ENCODE measurements around the gene EVA1C.
"Not testable (repeated sequence)": the region's sequence is repeated elsewhere in the genome, so short reads cannot be mapped to it uniquely, and the experiment has no call there.

EVA1C gene, protein sequence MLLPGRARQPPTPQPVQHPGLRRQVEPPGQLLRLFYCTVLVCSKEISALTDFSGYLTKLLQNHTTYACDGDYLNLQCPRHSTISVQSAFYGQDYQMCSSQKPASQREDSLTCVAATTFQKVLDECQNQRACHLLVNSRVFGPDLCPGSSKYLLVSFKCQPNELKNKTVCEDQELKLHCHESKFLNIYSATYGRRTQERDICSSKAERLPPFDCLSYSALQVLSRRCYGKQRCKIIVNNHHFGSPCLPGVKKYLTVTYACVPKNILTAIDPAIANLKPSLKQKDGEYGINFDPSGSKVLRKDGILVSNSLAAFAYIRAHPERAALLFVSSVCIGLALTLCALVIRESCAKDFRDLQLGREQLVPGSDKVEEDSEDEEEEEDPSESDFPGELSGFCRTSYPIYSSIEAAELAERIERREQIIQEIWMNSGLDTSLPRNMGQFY

DNA sequence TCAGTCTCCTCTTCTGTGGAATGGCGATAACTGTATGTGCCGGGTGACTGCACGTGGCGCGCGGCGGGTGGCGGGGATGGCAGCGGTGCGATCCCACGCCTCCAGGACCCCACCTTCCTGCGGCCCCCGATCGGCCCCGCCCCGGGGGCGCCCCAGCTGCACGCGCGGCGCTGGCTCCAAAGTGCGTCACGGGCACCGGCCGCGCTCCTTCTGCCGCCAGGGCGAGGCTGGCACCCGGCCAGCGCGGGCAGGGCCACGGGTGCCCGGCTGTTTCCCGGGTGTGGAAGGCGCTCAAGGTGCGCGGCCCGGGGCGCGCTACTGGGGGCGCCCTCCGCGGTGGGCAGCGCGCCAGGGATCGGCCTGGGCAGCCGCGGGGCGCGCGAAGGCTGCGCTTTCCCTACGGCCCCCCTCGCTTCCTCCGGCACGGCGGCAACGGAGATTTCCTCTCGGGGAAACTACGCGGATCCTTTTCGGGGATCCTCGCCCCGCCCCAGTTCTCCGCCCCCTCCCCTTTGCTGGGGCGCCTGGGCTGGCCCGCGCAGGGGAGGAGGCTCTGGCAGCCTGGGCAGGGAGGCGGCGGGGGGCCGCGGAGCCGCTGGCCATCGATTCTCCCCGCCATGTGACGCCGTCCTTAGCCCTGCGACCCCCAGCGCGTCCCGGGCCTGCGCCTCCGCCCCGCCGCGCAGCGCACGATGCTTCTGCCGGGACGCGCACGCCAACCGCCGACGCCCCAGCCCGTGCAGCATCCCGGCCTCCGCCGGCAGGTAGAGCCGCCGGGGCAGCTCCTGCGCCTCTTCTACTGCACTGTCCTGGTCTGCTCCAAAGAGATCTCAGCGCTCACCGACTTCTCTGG lies at the start of gene EVA1C:
Gene EVA1C, plus strand, starts transcription at position 545 of the 853 bp plus-strand sequence. Its CDS starts 148 bp downstream, at position 693.
- peak; percentile 40 to 57 for DNase-seq (ENCODE audit: low read depth in 2 of 2)

DNA sequence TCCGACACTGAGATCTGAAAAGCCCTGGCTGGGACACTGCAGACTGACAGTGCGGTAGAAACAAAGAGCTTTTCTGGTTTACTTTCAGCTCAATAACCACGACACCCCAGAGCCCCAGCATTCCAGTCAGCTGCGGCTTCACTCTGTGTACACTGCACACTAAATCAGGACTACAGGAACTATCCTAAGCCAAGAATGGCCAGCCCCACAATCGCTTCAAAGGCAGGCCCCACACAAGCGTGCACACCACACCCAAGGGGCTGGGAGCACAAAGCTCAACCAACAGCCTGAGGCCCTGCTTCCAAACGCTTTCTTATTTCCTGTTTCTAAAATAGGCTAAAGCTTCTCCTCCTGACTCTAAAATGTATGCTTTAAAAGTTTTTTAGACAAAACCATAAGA lies 48.1 kb upstream of the EVA1C start:
- DNase-seq (ENCODE audit: low read depth in 2 of 2), result no peak

DNA sequence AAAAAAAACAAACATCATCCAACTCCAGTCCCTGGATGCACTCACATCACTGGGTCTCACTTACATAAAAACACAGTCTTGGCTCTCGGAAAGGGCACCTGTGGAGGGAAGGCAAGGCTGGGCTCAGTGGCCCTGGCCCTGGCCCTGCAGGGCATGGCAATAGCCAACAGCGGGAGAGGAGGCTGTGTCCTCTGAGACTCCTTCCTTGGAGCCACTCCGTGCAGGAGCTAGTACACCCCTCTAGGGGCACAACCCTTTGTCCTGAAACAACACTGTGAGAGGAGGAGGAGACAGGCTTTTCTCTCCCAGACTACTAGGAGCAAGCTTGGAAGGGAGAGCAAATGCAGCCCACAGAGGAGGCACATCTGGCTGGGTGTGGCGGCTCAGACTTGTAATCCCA lies 47.7 kb upstream of the EVA1C start:
- no peak for DNase-seq (ENCODE audit: low read depth in 2 of 2)

DNA sequence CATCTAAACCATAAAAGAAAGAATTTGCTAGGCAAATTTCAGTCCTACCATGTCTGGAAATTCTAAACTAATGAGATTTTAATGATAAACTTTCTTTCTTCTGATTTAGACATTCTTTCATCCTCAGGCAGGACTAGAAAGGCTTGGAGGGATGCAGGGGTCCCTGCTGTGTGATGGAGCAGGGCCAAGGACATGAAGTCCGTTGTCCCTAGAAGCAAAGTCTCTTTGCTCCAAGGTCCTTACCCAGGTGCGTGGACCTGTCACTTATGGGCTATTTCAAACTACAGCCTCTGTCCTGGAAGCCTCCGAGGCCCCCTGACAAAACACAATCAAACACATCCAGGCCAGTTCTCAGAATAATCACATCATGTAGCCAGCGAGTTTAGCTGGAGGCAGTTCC lies 46.3 kb upstream of the EVA1C start:
- DNase-seq (ENCODE audit: low read depth in 2 of 2), result no peak

DNA sequence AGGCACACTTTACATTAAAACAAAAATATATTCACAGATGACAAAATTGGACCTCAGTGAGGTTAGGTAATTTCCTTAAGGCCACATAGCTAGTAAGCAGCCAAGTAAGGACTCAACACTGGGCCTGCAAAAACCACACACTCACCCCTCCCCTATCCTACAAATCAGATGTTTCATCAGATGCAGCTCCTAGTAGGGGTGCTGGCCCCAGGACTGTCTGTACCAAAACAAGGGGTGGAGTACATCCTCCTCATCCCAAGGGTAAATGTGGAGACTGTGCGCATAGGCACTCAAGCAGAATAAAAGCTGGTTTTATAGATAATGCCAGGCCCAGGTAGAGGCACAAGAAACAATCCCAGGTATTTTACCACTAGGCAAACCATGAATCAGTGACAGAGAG lies 45.3 kb upstream of the EVA1C start:
- DNase-seq (ENCODE audit: low read depth in 2 of 2), result no peak

DNA sequence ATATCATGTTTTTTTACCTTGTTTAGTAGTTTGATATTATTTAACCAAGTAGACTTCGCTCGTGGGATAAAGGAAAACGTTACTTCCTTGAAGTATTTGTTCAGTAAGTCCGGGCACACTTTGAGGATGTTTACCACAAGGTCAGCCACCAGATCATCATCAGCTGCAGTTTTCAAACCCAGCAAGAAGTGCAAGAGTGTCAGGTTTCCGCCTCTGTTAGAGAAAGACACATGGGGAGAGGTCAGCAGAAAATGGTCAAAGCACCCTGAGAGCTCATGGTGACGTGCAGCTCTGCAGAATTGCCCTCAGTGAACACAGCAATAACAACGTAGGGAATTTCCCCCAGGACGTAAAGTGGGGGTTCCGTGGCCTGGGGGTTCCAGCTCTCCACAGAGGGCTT lies 44.1 kb upstream of the EVA1C start:
- no peak for DNase-seq (ENCODE audit: low read depth in 2 of 2)

DNA sequence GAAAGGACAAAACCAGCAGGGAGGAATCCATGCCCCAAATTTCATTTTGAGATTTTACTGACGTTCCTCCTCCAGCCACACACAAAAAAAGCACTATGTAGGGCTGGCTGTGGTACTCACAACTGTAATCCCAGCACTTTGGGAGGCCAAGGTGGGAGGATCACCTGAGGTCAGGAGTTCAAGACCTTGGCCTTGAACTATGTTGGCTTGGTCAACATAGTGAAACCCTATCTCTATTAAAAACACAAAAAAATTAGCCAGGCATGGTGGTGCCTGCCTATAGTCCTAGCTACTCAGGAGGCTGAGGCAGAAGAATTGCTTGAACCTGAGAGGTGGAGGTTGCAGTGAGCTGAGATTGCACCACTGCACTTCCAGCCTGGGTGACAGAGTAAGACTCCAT lies 43.5 kb upstream of the EVA1C start:
- not testable (repeated sequence) for DNase-seq (ENCODE audit: low read depth in 2 of 2)

DNA sequence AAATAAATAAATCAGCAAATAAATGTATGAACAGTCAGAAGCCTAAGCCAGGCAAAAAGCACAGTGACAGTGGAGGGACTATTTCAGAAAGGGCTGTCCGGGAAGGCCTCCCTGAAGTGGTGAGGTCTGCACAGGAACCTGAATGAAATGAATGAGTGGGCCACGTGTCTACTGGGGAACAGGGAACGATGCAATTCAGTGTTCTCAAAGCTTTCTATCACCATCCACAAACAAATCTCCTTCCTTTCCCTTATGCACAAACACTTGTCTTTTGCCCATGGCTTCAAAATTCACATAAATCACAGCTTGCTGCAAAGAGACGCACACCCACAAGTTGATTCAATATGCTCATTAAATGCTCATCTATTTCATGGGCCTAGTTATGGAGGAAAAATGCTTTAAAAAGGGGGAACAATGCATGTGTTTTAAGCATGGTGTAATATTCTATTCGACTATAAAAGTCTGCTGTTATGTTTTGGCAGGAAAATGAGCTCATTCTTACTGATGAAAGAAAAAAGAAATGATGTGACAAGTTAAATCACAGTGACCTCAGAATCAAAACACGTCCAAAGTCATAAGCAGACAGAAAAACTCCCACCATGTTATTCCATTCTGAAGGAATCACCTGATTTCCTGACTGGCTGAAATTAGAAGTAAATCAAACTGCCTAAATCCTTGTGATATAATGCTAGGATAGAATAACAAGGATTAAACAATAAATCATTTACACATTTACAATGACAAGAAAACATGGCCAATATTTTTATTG lies 41.3 kb upstream of the EVA1C start:
- no peak for DNase-seq (ENCODE audit: low read depth in 2 of 2)

DNA sequence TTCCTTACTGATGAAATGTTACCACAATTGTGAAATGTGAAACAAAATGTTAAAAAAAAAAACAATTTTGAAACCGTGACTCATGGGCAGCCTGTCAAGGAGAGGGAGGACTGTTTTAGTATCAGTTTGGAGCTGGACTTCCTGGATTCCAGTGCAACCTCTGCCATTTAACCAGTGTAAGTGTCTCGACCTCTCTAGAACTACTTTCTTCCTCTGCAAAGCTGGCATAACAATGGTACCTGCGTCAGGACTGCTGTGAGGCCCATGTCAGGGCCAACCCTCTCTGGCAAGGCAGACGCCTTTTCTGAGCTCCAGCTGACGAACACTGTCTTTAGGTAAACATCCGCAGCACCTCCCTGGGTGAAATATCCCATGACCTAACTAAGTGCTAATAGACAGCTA lies 40.6 kb upstream of the EVA1C start:
- DNase-seq (ENCODE audit: low read depth in 2 of 2), result no peak

DNA sequence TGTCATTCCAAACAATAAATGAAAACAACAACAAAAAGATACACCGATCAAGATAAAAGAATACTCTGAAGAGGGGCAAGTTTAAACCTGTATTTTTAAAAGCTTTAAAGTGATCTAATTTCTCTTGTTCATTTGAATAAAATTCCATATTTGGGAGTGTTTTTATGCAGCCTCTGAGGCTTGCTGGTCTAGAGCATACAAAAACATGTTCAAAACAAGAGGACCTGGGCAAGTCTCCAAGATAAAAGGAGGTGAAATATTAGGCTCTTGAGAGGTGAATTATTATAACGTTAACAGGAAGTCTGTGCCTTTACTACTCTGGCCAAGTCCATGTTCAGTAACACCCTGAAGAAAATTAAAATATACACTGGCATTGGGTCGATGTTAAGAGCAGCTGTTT lies 39.8 kb upstream of the EVA1C start:
- DNase-seq (ENCODE audit: low read depth in 2 of 2), result no peak

DNA sequence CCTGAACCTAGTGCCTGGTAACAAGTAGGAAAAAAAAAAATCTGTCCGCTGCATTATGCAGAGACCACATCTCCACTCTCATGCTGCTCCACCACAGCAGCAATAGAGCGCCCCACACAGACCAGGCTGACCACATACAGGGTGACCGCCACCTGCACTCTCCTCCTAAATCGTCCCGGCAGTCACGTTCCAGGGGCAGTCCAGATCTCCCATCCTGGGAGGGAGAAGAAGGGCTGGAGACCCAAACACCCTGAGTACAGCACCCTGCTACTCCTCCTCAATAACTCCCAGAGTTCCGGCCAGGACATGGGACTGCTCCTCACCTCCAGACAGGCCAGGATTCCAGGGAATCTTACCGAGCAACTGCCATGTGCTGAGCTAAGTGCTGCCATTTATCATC lies 35.0 kb upstream of the EVA1C start:
- DNase-seq (ENCODE audit: low read depth in 2 of 2), result no peak

DNA sequence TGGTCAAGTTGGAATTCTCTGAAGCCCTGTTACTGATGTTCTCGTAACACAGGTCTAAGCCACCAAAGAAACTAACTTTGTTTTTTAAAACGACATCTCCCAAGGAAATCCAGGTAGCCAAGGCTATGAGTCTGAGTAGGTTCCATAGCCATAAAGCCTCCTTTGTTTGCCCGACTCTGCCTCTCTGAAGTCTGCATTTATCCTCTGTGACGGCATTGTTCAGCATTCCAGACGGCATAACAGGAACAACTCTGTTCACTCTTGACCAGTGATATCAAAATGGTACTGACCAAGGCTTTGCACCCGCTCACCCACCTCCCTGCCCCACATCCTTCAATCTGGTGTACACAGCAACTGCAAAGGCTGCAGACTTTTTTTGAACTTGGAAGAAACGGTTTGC lies 34.5 kb upstream of the EVA1C start:
- DNase-seq (ENCODE audit: low read depth in 2 of 2), result no peak

DNA sequence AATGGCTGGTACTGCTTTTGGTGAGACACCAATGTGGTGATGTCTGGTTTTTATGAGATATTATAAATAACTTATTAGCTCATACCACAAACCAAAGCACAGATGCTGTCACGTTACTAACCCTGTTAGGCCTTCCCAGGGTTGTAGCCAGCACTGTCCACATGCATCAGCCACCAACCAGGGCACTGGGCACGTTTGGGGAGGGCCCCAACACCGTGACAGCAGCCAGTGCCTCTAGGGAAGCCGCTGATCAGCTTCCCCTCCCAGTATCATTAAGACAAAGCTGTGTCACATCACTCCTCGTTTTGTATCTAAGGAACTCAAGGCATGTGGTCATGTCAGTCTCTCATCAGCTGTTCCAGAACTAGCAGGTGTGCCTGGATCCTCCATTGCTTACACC lies 33.5 kb upstream of the EVA1C start:
- no peak for DNase-seq (ENCODE audit: low read depth in 2 of 2)

DNA sequence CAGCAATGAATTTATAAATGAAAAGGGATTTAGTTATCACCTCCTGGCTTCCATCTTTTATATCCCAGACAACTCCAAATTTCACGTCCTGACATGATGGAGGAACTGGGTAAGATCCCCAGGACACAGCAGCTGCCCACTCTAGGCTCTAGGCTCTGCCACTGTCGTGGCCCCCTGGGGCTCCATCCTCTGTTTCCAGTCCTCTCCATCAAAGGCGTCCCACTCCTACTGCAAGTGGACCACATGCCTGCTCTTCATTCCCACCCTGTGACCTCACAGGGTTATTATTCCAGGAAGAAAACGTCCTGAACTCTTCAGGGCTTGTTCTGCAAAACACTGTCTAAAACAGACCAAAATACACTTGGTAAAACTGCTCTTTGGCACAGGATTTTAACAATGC lies 31.6 kb upstream of the EVA1C start:
- DNase-seq (ENCODE audit: low read depth in 2 of 2), result no peak

DNA sequence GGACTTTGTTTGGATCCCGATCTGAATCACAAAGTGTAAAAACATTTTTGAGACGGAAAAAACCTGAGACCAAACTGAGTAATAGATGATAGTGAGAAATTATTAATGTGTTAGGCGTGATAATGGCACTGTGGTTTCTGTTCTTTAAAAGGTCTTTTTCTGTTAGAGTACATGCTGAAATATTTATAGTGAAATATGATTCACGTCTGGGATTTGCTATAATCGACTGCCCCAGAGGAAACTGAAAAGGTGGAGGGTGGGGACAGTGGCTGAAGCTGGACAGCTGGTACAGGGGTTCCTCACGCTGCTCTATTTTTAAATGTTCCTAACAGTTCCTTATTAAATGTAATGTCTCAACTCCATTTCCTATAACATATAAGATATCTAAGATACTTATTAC lies 30.9 kb upstream of the EVA1C start:
- DNase-seq (ENCODE audit: low read depth in 2 of 2), result no peak

DNA sequence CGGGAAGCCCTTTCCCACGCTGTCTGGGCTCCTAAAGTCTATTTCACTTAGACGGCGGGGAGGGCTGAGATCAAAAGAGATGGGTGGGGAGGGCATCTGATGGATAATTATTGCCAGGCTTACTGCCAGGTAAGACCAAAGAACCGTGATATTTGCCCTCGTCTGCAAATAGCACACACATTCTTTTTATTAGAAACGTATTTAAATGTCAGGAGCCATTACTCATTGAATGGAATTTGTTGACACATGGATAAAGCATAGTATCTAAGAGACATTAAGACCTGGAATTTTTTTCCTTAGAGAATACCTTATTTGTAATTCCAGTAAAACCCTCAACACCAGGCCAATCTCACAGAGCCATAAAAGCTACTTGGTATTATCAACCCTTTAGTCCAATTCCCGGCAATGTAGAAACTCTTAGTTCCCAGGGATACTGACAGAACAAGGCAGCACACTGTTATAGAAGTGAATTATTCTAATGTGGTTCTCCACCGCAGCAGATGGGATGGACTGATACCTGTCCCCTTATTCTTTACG lies 30.3 kb upstream of the EVA1C start:
- no peak for DNase-seq (ENCODE audit: low read depth in 2 of 2)

DNA sequence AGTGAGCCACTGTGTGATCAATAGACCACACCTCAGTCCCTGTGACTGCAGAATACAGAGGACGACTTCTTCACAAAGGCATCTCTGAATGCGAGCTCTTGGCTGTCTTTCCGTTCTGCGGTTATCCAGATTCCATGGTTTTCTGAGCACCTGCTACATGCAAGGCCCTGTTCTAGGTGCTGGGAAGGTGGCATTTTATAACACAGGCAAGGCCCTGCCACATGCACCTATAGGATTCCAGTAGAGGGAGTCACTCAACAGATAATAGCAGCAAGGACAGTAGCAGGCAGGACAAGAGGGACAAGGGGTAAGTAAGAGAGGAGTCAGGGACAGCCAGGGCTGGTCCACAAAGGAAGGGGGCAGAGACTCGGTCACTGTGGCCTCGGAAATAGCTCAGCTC lies 28.7 kb upstream of the EVA1C start:
- DNase-seq (ENCODE audit: low read depth in 2 of 2), result no peak

DNA sequence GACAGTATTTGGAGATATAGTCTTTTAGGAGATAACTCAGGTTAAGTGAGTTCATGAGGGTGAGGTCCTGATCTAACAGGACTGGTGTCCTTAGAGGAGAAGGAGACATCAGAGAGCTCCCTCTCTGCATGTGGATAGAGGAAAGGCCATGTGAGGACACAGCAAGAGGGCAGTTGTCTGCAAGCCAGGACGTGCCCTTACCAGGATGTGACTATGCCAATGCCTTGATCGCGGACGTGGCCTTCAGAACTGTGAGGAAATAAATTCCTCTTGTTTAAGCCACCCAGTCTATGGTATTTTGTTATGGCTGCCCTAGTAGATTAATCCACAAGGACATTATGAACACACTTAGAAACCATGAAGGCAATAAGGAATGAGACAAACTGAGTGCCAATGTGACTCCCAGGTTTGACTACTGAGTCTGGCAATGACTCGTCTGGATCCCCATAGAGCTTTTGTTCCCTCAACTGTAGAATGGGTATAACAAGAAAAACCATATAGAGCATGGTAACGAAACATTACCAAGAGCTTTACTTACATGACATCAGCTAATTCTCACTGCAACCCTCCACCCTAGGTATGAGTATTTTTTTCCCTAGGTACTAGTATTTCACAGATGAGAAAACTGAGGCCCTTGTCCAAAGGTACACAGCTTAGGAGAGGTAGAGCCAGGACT lies 26.2 kb upstream of the EVA1C start:
- no peak for DNase-seq (ENCODE audit: low read depth in 2 of 2)

DNA sequence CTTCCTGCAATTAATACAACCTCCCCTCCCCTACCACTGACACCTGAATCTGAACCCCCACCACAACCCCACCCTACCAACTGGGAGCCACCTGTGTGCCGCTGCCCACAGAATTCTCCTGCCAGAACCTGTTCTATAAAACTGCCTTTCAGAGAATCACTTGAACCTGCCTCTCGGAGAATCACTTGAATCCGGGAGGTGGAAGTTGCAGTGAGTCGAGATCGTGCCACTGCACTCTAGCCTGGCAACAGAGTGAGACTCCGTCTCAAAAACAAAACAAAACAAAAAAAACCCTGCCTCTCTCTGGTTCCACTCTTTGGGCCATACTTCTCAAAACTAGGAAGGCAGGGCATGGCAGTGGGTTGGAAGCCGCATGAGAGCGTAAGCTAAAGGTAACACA lies 25.4 kb upstream of the EVA1C start:
- DNase-seq (ENCODE audit: low read depth in 2 of 2), result no peak

DNA sequence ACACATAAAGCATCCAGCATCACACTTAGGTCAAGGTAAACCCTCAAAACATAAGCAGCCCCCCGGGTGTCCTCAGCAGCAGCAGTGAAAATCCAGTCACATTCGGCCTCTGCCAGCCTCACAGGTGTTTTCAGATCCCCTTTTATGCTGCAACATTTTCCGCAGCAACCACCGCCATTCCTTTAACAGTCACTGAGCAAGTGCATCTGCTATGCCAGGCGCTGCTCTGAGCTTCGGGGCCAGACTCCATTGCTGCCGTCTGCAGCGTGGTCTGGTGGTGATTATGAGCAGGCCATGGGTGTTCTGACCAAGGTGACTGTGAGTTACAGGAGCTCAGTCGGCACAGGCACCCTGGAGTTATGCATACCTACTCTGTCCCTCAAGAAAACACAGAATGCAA lies 24.2 kb upstream of the EVA1C start:
- no peak for DNase-seq (ENCODE audit: low read depth in 2 of 2)

DNA sequence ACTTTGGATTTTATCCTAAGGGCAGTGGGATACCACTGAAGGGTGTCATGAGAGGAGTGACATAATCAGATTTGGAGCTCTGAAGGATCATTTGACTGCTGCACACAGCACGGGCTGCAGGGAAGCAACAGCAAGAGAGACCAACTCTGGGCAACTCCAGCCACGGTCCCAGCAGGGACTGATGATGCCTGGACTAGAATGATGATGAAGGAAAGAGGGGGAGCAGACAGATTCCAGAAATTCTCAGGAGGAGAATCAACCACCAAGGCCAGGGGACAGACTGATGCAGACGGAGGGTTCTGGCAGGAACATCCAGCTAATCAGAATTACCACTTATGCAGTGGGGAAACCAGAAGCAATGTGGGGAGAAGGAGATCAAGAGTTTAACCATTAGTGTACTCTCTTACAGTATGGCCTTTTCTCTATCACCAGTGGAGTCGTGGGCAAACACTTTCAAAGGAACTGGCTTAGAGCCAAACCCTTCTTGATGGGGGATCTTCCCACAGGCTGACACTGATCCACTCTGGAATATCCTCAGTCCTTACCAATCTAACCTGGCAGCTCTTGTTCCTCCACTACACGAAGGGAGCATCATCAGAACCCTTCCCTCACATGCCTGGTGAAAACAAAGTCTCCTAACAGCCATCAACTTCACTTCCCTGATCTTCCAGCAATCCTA lies 23.0 kb upstream of the EVA1C start:
- DNase-seq (ENCODE audit: low read depth in 2 of 2), result no peak

Data from stimulated activated CD4-positive, alpha-beta T cell treated with anti-CD3 and anti-CD28 coated beads, Interleukin-15, amount 100 ng/mL, for 48 hours (primary cell).